WTC11 (cell line): ENCODE data around the gene DDAH2. TPM values are rescaled to one million over a fixed set of nuclear protein-coding genes. Genes with fewer than 3 reads are reported as not detected.

Experiments used
- ATAC-seq: fragments of 200-7000 bp; cut with Tn5 transposase; 2 replicates; pipeline ENCODE4 v1.10.0; 2021; ENCODE audit warnings: mild to moderate bottlenecking, moderate library complexity
- CTCF ChIA-PET: fragments of 300-600 bp; sonication (Branson Sonifier 250); formaldehyde crosslinking; loops from one replicate; lab custom pipeline; 2021; ENCODE audit warnings: antibody characterized with exemption; lab: Charles Lee
- POLR2A ChIA-PET: fragments of 350-600 bp; sonication (Branson Sonifier 250); formaldehyde crosslinking; loops from one replicate; lab custom pipeline; 2021; ENCODE audit warnings: antibody characterized with exemption; lab: Charles Lee
- DNase-seq: peaks from one replicate; pipeline ENCODE4 v3.0.0; 2021; ENCODE audit warnings: low spot score
- H3K27ac Mint-ChIP-seq: 2 replicates; pipeline ENCODE4 v1.8.0; 2021; ENCODE audit warnings: mixed read lengths
- H3K27me3 Mint-ChIP-seq: 2 replicates; pipeline ENCODE4 v1.8.0; 2021; ENCODE audit warnings: low read depth, mild to moderate bottlenecking, moderate library complexity, mixed read lengths
- H3K36me3 Mint-ChIP-seq: 2 replicates; pipeline ENCODE4 v1.8.0; 2021; ENCODE audit warnings: mixed read lengths
- H3K4me1 Mint-ChIP-seq: 2 replicates; pipeline ENCODE4 v1.8.0; 2022; ENCODE audit warnings: mixed read lengths
- H3K4me3 Mint-ChIP-seq: 2 replicates; pipeline ENCODE4 v1.8.0; 2021; ENCODE audit warnings: mild to moderate bottlenecking, moderate library complexity, mixed read lengths
- H3K9me3 Mint-ChIP-seq: 2 replicates; pipeline ENCODE4 v1.8.0; 2021; ENCODE audit warnings: mixed read lengths
- CBFB ChIP-seq: sonication (generic); formaldehyde crosslinking; IDR thresholded peaks from 2 replicates; pipeline ENCODE4 v1.8.1; 2022; ENCODE audit warnings: mild to moderate bottlenecking, low read depth, missing genetic modification reagents
- CREM ChIP-seq: sonication (generic); formaldehyde crosslinking; IDR thresholded peaks from 2 replicates; pipeline ENCODE4 v1.8.1; 2022; ENCODE audit warnings: mild to moderate bottlenecking, missing genetic modification reagents, moderate library complexity
- FOXJ3 ChIP-seq: sonication (generic); formaldehyde crosslinking; IDR thresholded peaks from 2 replicates; pipeline ENCODE4 v1.9.0; 2021; ENCODE audit warnings: missing genetic modification reagents, mild to moderate bottlenecking, borderline replicate concordance
- FOXK1 ChIP-seq: sonication (generic); formaldehyde crosslinking; IDR thresholded peaks from 2 replicates; pipeline ENCODE4 v1.8.0; 2022; ENCODE audit warnings: mild to moderate bottlenecking, moderate library complexity, missing genetic modification reagents
- FOXP1 ChIP-seq: sonication (generic); formaldehyde crosslinking; IDR thresholded peaks from 2 replicates; pipeline ENCODE4 v1.8.0; 2022; ENCODE audit warnings: missing genetic modification reagents, mild to moderate bottlenecking, moderate library complexity, borderline replicate concordance
- HMGXB4 ChIP-seq: sonication (generic); formaldehyde crosslinking; IDR thresholded peaks from 2 replicates; pipeline ENCODE4 v1.8.1; 2023; ENCODE audit warnings: mild to moderate bottlenecking, moderate library complexity, missing genetic modification reagents
- JAZF1 ChIP-seq: fragments of 250-450 bp; sonication (Bioruptor Pico); IDR thresholded peaks from 2 replicates; pipeline ENCODE4 v1.9.0; 2021; ENCODE audit warnings: moderate library complexity, mild to moderate bottlenecking, inconsistent platforms
- NR2C2 ChIP-seq: sonication (generic); formaldehyde crosslinking; IDR thresholded peaks from 2 replicates; pipeline ENCODE4 v1.8.0; 2022; ENCODE audit warnings: mild to moderate bottlenecking, missing genetic modification reagents
- PRRX2 ChIP-seq: fragments of 250-450 bp; sonication (Bioruptor Pico); IDR thresholded peaks from 2 replicates; pipeline ENCODE4 v1.8.0; 2021; ENCODE audit warnings: mild to moderate bottlenecking
- SOX15 ChIP-seq: fragments of 250-450 bp; sonication (Bioruptor Pico); IDR thresholded peaks from 2 replicates; pipeline ENCODE4 v1.9.0; 2021; ENCODE audit warnings: mild to moderate bottlenecking
- TEAD1 ChIP-seq: sonication (generic); formaldehyde crosslinking; IDR thresholded peaks from 2 replicates; pipeline ENCODE4 v1.8.0; 2022; ENCODE audit warnings: mild to moderate bottlenecking, missing genetic modification reagents
- TEAD4 ChIP-seq: sonication (generic); formaldehyde crosslinking; IDR thresholded peaks from 2 replicates; pipeline ENCODE4 v1.8.0; 2022; ENCODE audit warnings: mild to moderate bottlenecking, missing genetic modification reagents
- USF1 ChIP-seq: sonication (generic); formaldehyde crosslinking; IDR thresholded peaks from 2 replicates; pipeline ENCODE4 v1.8.0; 2022; ENCODE audit warnings: mild to moderate bottlenecking, missing genetic modification reagents
- USF2 ChIP-seq: sonication (generic); formaldehyde crosslinking; IDR thresholded peaks from 2 replicates; pipeline ENCODE4 v1.8.1; 2023; ENCODE audit warnings: mild to moderate bottlenecking, missing genetic modification reagents, moderate library complexity
- ZBTB21 ChIP-seq: sonication (generic); formaldehyde crosslinking; IDR thresholded peaks from 2 replicates; pipeline ENCODE4 v1.8.1; 2023; ENCODE audit warnings: mild to moderate bottlenecking, missing genetic modification reagents, borderline replicate concordance
- ZNF317 ChIP-seq: sonication (generic); formaldehyde crosslinking; IDR thresholded peaks from 2 replicates; pipeline ENCODE4 v1.8.1; 2023; ENCODE audit warnings: low read depth, mild to moderate bottlenecking, moderate library complexity, missing genetic modification reagents, borderline replicate concordance
- ZNF396 ChIP-seq: fragments of 250-450 bp; sonication (Bioruptor Pico); IDR thresholded peaks from 2 replicates; pipeline ENCODE4 v1.8.0; 2021; ENCODE audit warnings: mild to moderate bottlenecking, moderate library complexity, borderline replicate concordance
- ZNF416 ChIP-seq: fragments of 250-450 bp; sonication (Bioruptor Pico); IDR thresholded peaks from 2 replicates; pipeline ENCODE4 v1.9.0; 2021; ENCODE audit warnings: mild to moderate bottlenecking, inconsistent platforms
- total RNA-seq: library from RNA; stranded (reverse); gene quantifications from 3 replicates; pipeline ENCODE4 v1.2.3, GENCODE V29; 2021
- TF ChIP-seq, protein P1 (sequence below): fragments of 250-450 bp; sonication (Bioruptor Pico); IDR thresholded peaks from 2 replicates; pipeline ENCODE4 v1.9.0; 2021; ENCODE audit warnings: mild to moderate bottlenecking
- TF ChIP-seq, protein P2 (sequence below): sonication (generic); formaldehyde crosslinking; IDR thresholded peaks from 2 replicates; pipeline ENCODE4 v1.8.1; 2022; ENCODE audit warnings: missing genetic modification reagents, borderline replicate concordance

The DDAH2 gene
- total RNA-seq, 1 experiment from 2014 or later, result 67.3 TPM

DNA sequence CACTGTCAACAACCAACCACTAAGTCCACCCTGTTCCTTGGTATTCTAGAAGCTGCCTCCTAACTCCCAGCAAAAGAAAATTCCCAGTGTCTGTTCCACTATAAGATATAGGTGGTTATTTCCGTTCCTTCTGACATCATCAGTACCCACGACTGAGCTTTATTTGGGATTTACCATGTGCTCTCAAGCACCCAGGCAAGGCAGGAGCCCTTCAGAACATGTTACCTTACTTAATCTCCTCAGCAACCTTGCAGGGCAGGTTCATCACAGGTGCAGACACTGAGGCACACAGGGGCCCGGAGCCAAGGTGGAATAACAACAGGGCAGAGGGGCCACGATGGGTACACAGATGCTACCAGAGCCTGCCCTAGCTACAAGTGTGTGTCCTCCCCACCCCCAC, 36.7 kb downstream of the DDAH2 start (continued):
- TF ChIP-seq, protein P1, sequence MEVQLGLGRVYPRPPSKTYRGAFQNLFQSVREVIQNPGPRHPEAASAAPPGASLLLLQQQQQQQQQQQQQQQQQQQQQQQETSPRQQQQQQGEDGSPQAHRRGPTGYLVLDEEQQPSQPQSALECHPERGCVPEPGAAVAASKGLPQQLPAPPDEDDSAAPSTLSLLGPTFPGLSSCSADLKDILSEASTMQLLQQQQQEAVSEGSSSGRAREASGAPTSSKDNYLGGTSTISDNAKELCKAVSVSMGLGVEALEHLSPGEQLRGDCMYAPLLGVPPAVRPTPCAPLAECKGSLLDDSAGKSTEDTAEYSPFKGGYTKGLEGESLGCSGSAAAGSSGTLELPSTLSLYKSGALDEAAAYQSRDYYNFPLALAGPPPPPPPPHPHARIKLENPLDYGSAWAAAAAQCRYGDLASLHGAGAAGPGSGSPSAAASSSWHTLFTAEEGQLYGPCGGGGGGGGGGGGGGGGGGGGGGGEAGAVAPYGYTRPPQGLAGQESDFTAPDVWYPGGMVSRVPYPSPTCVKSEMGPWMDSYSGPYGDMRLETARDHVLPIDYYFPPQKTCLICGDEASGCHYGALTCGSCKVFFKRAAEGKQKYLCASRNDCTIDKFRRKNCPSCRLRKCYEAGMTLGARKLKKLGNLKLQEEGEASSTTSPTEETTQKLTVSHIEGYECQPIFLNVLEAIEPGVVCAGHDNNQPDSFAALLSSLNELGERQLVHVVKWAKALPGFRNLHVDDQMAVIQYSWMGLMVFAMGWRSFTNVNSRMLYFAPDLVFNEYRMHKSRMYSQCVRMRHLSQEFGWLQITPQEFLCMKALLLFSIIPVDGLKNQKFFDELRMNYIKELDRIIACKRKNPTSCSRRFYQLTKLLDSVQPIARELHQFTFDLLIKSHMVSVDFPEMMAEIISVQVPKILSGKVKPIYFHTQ (CRISPR knock-in tag), result no peak
- TF ChIP-seq TEAD1 (CRISPR knock-in tag), result no peak

- no peak for ATAC-seq
- DNase-seq, result no peak
- Mint-ChIP-seq H3K9me3 (no peaks in the 10 kb centered on the region), H3K27me3 (no peaks in the 10 kb centered on the region), H3K4me3 (no peak overlapping the region), H3K4me1 (no peaks in the 10 kb centered on the region), H3K27ac (no peak overlapping the region), H3K36me3 (peaks cover 26% of the 10 kb centered on the region)
- CTCF ChIA-PET, result interaction anchor here (1.1 kb wide), 1 partner anchor 22 kb away, joined by 3 read pairs; no protein-coding TSS in a partner anchor
- POLR2A ChIA-PET, result no interaction called here
- TF ChIP-seq ZNF396 (CRISPR knock-in tag), result no peak
- TF ChIP-seq HMGXB4 (CRISPR knock-in tag), result no peak
- TF ChIP-seq, protein P2, sequence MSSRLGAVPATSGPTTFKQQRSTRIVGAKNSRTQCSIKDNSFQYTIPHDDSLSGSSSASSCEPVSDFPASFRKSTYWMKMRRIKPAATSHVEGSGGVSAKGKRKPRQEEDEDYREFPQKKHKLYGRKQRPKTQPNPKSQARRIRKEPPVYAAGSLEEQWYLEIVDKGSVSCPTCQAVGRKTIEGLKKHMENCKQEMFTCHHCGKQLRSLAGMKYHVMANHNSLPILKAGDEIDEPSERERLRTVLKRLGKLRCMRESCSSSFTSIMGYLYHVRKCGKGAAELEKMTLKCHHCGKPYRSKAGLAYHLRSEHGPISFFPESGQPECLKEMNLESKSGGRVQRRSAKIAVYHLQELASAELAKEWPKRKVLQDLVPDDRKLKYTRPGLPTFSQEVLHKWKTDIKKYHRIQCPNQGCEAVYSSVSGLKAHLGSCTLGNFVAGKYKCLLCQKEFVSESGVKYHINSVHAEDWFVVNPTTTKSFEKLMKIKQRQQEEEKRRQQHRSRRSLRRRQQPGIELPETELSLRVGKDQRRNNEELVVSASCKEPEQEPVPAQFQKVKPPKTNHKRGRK (CRISPR knock-in tag), result no peak
- no peak for TF ChIP-seq CREM (CRISPR knock-in tag)
- no peak for TF ChIP-seq SOX15 (CRISPR knock-in tag)
- TF ChIP-seq ZNF416 (CRISPR knock-in tag), result no peak
- TF ChIP-seq FOXK1, result no peak
- no peak for TF ChIP-seq NR2C2 (CRISPR knock-in tag)
- TF ChIP-seq ZBTB21 (CRISPR knock-in tag), result no peak
- TF ChIP-seq TEAD4 (CRISPR knock-in tag), result no peak
- no peak for TF ChIP-seq USF2 (CRISPR knock-in tag)
- TF ChIP-seq FOXP1 (CRISPR knock-in tag), result no peak
- TF ChIP-seq CBFB, result no peak
- TF ChIP-seq PRRX2 (CRISPR knock-in tag), result no peak
- TF ChIP-seq ZNF317 (CRISPR knock-in tag), result no peak
- TF ChIP-seq FOXJ3 (CRISPR knock-in tag), result no peak
These were observed 37.5 kb downstream of the DDAH2 start for GRCh38 chr6:31691564-31692108.

- Mint-ChIP-seq H3K4me3 (no peak overlapping the region), H3K27ac (no peak overlapping the region), H3K36me3 (peaks cover 20% of the 10 kb centered on the region), H3K4me1 (no peaks in the 10 kb centered on the region), H3K9me3 (no peaks in the 10 kb centered on the region), H3K27me3 (no peaks in the 10 kb centered on the region)
- TF ChIP-seq JAZF1 (CRISPR knock-in tag) (no peak), USF1 (no peak)
- DNase-seq, result no peak
- ChIA-PET POLR2A (no interaction called here), CTCF (interaction anchor here (0.9 to 2.2 kb wide), 4 partner anchors 22 to 79 kb away, joined by 3 to 13 read pairs (median 4); no protein-coding TSS in a partner anchor)
- ATAC-seq, result no peak
These were observed 38.0 kb downstream of the DDAH2 start for GRCh38 chr6:31691078-31691463.
